ENCODE measurements around the gene KRT17. TPM values are rescaled to one million over a fixed set of nuclear protein-coding genes. Genes with fewer than 3 reads are reported as not detected.

The KRT17 gene
- 512 and 3,327 TPM in 2 replicates for total RNA-seq (ENCODE audit: low replicate concordance)
- long read RNA-seq, transcript KRT17-204 (7 exons, 1,834 nt) = minor isoform, 23 of 3,890 reads
- long read RNA-seq, transcript KRT17-209 (8 exons, 1,651 nt) = major isoform, 3,664 of 3,890 reads
- long read RNA-seq, partial matches to known transcripts = 44 of 3,890 reads
- long read RNA-seq, other reads (novel, unspliced or antisense) = 155 of 3,890 reads

DNA sequence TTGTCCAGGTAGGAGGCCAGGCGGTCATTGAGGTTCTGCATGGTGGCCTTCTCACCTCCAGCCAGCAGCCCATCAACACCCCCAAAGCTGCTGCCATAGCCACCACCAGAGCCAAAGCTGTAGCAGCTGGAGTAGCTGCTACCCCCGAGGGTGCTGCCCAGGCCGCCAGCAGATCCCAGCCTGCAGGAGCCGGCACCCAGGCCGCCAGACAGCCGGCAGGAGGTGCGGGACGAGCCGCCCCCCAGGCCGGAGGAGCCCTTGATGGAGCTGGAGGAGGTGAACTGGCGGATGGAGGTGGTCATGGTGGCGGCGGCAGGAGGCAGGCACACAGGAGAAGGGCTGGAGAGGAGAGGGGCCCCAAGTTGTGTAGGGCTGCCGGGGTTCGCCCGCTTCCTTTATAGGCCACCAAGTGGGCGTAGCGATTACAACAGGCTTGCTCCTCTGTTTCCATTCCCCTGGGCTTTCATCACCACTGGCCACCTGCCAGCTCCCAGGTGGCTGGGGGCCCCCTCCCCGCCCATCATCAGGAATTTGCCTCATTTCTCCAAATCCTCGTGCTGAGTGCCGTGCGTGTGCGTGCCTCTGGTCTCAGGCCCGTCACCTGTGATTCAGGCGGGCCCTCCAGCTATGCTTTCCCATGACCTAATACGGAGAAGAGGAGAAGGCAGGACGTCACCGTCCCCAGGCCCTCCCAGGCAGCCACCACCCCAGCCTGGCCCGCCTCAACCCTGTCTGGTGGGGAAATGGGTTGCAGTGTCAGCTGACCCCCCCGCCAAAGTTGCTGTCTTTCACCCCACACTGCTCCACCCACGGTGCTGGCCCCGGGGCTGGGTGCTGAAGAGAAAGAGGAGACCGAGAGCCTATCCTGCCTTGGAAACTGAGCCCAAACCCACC, at the start of gene KRT17:
TSS of gene KRT17 (minus strand) at position 368 of the 894 bp plus-strand sequence. CDS start at position 302, 66 bp downstream.
- Mint-ChIP-seq H3K4me3 (peak within 1 kb of the TSS; percentile 87), H3K4me1 (ENCODE audit: unreplicated experiment) (peaks cover 25% of the 10 kb centered on the region)
- no peak for DNase-seq (ENCODE audit: extremely low spot score, unreplicated experiment)

DNA sequence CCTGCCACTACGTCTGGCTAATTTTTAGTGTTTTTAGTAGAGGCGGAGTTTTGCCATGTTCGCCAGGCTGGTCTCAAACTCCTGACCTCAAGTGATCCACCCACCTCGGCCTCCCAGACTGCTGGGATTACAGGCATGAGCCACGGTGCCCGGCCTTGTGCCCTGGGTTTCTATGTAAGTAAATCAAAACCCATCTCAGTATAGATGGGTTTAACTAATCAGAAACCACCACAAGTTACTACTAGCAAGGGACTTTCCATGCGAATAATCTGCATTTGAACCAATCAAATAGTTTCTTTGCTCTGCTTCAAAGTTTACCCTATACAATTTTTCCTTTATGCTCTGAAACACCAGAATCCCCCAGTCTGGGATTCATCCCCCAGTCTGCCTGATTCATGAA, 47.8 kb upstream of the KRT17 start:
- Mint-ChIP-seq H3K27me3 (no peaks in the 10 kb centered on the region), H3K4me1 (ENCODE audit: unreplicated experiment) (peaks cover 22% of the 10 kb centered on the region), H3K9me3 (no peaks in the 10 kb centered on the region), H3K4me3 (no peak overlapping the region), H3K27ac (no peak overlapping the region), H3K36me3 (no peaks in the 10 kb centered on the region)
- DNase-seq (ENCODE audit: extremely low spot score, unreplicated experiment) = no peak
- TF ChIP-seq, protein P1, sequence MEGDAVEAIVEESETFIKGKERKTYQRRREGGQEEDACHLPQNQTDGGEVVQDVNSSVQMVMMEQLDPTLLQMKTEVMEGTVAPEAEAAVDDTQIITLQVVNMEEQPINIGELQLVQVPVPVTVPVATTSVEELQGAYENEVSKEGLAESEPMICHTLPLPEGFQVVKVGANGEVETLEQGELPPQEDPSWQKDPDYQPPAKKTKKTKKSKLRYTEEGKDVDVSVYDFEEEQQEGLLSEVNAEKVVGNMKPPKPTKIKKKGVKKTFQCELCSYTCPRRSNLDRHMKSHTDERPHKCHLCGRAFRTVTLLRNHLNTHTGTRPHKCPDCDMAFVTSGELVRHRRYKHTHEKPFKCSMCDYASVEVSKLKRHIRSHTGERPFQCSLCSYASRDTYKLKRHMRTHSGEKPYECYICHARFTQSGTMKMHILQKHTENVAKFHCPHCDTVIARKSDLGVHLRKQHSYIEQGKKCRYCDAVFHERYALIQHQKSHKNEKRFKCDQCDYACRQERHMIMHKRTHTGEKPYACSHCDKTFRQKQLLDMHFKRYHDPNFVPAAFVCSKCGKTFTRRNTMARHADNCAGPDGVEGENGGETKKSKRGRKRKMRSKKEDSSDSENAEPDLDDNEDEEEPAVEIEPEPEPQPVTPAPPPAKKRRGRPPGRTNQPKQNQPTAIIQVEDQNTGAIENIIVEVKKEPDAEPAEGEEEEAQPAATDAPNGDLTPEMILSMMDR (conservative IDR thresholded peaks at IDR 0.05) = no peak

More for the DNA sequence above, at the start of gene KRT17:
- H3K36me3 Mint-ChIP-seq = peaks cover 6% of the 10 kb centered on the region
- TF ChIP-seq, protein P1 (conservative IDR thresholded peaks at IDR 0.05) = no peak
- H3K9me3 Mint-ChIP-seq = no peaks in the 10 kb centered on the region
- H3K27ac Mint-ChIP-seq = peak within 1 kb of the TSS; percentile 99
- H3K27me3 Mint-ChIP-seq = peaks cover 15% of the 10 kb centered on the region

DNA sequence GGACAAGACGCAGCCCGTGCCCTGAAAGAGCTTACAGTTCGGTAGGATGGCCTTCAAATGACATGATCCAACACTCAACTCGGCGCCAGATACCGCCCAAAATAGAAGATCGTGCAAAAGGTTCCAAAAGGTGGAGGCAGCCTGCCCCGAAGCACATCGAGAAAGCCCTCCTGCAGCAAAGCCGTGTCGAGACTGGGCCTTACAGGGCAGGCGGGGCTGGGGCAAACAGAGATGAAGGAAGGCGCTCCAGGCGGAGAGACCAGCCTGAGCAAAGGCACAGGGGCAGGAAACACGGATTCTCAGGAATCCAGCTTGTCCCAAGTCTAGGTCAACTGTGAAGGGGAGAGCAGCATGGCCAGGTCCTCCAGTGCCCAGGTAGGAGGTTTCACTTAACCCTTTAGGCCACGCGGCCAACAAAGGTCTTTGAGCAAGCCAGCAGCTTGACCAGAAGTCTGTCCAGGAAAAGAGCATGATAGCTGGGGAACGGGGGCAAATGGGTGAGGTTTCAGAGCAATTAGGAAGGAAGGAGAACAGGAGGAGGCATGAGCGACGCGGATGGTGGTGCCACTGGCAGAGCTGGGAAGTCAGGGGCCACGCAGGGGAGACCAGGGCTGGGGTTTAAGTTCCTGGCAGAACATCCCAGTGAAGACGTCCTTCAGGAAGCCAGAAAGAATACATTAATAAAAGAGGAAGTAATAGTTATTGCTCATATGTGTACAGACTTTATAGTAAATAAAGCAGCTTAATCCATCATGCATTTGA, 43.1 kb upstream of the KRT17 start:
- no peak for DNase-seq (ENCODE audit: extremely low spot score, unreplicated experiment)
- peaks cover 30% of the 10 kb centered on the region for H3K4me1 Mint-ChIP-seq (ENCODE audit: unreplicated experiment)
- H3K36me3 Mint-ChIP-seq = no peaks in the 10 kb centered on the region
- peak overlapping the region; percentile 90 for H3K4me3 Mint-ChIP-seq
- TF ChIP-seq, protein P1 (conservative IDR thresholded peaks at IDR 0.05) = no peak
- H3K9me3 Mint-ChIP-seq = no peaks in the 10 kb centered on the region
- H3K27me3 Mint-ChIP-seq = no peaks in the 10 kb centered on the region
- H3K27ac Mint-ChIP-seq = peak overlapping the region; percentile 98

DNA sequence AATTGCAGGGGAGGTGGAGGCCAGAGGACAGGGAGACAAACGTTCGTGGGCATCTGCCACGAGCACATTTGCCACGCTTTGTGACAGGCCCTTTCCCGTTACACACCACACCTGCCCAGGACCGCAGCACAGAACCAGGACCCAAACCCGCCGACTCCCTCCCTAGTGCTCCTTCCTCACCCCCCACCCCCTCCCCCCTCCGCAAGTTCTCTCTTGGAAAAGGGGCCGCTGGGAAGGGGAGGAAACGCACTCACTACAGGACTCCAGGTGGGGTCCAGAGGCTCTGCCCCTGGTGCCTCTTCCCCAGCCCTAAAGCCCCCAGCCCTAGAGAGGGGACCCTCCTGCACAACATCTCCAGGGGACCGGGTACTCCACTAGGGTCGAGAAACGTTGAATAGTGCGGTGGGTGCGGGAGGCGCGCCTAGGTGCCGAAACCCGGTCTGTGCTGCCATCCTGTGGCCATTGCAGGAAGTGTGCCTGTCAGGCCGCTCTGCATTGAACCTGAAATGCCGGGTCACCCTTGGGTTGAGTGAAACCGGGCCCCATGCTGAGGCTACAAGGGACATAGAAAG, 42.4 kb upstream of the KRT17 start:
- DNase-seq (ENCODE audit: extremely low spot score, unreplicated experiment) = peak; percentile 88
- H3K27ac Mint-ChIP-seq = peak overlapping the region; percentile 98
- peak overlapping the region; percentile 90 for H3K4me3 Mint-ChIP-seq
- TF ChIP-seq, protein P1 (conservative IDR thresholded peaks at IDR 0.05) = peak; percentile 96
- H3K4me1 Mint-ChIP-seq (ENCODE audit: unreplicated experiment) = peaks cover 30% of the 10 kb centered on the region
- H3K9me3 Mint-ChIP-seq = no peaks in the 10 kb centered on the region
- no peaks in the 10 kb centered on the region for H3K27me3 Mint-ChIP-seq
- H3K36me3 Mint-ChIP-seq = no peaks in the 10 kb centered on the region

DNA sequence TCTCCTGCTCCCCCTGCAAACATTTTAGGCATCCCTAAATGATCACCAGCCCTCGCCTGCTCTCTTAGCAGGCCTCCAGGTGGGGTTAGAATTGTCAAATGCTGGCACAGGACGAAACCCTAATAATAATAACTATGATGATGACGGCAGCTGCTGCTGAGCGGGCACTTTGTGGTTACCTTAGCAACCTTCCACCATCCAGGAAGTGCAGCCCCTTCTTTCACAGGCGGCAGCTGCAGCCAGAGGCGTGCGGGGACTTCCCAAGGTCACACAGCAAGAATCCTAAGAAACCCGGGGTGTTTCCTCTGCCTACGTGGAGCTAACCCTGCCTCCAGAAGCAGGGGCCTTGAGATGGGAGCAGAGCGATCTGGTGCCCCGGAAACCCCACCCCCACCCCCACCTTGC, 41.9 kb upstream of the KRT17 start:
- peaks cover 30% of the 10 kb centered on the region for H3K4me1 Mint-ChIP-seq (ENCODE audit: unreplicated experiment)
- no peaks in the 10 kb centered on the region for H3K27me3 Mint-ChIP-seq
- no peaks in the 10 kb centered on the region for H3K9me3 Mint-ChIP-seq
- no peaks in the 10 kb centered on the region for H3K36me3 Mint-ChIP-seq
- DNase-seq (ENCODE audit: extremely low spot score, unreplicated experiment) = no peak
- TF ChIP-seq, protein P1 (conservative IDR thresholded peaks at IDR 0.05) = peak; percentile 2
- H3K27ac Mint-ChIP-seq = peak overlapping the region; percentile 98
- peak overlapping the region; percentile 90 for H3K4me3 Mint-ChIP-seq
